ENCODE results near the gene CNTNAP5.

CNTNAP5 gene

GRCh38 chr2:124272261-124272841 lies 247.3 kb downstream of the CNTNAP5 start:
- DNase-seq, result no peak

- no peak for DNase-seq
Observed at GRCh38 chr2:124281541-124281940, 256.5 kb downstream of the CNTNAP5 start.

- DNase-seq, result no peak
Observed at GRCh38 chr2:124283096-124283495, 258.0 kb downstream of the CNTNAP5 start.

DNA sequence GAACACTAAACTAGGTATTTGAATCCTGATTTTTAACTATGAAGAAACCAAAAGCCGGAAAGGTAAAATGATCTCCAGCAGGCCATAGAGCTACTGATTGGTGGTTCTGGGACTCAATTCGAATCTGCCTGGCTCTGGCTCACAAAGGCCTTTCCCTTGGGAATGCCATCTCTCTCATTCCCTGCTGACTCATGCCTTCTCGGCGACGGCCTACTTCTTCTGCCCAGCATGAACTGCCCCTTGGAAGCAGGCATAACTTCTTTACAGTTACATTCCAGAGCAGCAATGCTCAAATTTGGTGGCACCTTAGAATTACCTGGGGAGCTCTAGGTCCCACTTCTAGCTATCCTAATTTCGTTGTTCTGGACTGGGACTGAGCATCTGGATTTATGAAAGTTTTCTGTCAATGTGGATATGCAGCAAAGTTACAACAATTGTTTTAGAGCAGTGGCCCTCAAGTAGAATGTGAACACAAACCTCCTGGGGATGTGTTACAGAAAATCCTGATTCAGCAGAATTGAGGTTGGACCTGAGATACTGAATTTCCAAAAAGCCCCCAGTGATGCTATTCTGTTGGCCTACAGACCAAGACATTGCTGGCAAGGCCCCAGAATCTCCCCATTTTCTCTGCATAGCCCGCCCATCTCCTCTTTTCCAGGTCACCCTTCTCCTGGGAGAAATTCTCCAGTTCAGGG lies 261.1 kb downstream of the CNTNAP5 start:
- no peak for DNase-seq

- DNase-seq, result no peak
Observed at GRCh38 chr2:124289060-124289459, 264.0 kb downstream of the CNTNAP5 start.

DNA sequence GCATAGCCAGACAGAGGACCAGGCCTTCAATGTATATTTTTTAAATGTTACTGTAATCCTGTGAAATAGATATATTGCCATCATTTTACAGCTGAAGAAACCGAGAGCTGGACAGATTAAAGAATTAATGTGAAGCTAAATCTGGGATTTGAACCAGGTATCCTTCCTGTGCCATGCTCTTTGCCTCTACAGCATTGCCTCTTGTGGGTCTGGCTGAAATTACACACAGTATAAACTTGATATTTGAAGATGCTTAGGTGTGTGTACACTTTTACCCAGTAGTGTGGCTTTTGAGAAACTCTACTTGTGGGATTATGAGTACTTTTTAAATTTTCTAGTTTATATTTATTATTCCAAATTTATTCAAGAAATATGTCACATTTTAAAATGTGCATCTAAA lies 264.5 kb downstream of the CNTNAP5 start:
- DNase-seq, result no peak

GRCh38 chr2:124296470-124296869 lies 271.4 kb downstream of the CNTNAP5 start:
- DNase-seq, result no peak

DNA sequence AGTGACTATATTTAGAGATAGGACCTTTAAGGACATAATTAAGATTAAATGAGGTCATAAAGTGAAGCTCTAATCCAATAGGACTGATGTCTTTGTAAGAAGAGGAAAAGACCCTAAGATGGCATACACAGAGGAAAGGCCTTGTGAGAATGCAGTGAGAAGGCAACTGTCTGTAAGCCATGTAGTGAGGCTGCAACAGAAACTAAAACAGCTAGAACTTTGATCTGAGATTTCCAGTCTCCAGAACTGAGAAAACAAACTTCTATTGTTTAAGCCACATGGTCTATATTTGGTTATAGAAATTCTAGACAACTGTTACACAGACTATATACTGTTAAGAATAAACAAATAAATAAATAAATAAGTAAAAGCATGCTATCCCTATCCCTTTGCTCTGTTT lies 276.8 kb downstream of the CNTNAP5 start:
- no peak for DNase-seq

- no peak for DNase-seq
Observed at GRCh38 chr2:124308319-124309062, 283.4 kb downstream of the CNTNAP5 start.

GRCh38 chr2:124309563-124310138 lies 284.6 kb downstream of the CNTNAP5 start:
- no peak for DNase-seq

- DNase-seq, result no peak
Observed at GRCh38 chr2:124310671-124311070, 285.6 kb downstream of the CNTNAP5 start.

- DNase-seq, result no peak
Observed at GRCh38 chr2:124314084-124314483, 289.0 kb downstream of the CNTNAP5 start.

DNA sequence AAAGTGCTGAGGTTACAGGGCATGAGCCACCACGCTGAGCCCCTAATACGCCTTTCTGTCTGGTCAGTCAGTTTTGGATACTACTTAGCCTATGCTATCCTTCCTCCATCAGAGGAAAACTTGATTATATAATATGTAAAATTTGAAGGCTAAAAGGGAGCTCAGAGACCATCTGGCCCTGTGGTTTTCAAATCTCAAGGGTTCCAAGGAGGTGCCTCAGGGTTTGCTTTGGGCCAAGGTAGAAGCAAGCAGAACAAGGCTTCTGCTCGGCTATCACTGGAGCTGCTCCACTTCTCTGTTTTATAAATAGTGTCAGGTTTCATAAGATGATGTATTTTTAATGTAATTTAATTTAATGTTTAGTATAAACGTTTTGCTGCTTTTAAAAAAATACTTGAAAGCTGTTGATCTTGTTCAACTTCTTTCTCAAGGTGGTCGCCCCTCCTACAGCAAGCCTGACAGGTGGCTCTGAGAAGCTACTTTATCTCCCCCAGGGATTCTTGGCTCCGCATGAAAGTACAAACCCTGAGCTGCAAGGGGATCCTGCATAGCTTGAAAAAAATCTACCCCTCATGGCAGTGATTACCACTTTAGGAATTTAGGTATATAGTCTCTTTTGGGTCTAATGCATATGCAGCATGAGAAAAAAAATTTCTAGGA lies 290.3 kb downstream of the CNTNAP5 start:
- no peak for DNase-seq

DNA sequence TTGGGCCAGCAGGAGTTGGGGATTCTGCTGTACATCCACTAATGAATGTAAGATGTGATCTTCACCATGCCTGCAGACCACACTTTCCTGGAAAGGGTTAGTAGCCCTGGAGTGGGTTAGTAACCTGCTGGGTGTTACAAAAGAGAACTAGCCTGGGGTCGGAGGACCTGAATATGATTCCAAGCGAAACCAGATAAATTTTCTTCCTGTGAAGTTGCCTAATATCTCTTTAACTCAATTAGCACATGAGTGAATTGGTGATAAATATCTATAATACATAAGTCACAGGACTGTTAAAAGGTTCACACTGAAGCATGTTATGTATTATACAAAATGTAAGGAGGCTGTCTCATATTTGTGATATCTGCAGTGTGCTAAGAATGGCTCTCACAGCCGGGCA lies 291.0 kb downstream of the CNTNAP5 start:
- DNase-seq, result no peak

DNA sequence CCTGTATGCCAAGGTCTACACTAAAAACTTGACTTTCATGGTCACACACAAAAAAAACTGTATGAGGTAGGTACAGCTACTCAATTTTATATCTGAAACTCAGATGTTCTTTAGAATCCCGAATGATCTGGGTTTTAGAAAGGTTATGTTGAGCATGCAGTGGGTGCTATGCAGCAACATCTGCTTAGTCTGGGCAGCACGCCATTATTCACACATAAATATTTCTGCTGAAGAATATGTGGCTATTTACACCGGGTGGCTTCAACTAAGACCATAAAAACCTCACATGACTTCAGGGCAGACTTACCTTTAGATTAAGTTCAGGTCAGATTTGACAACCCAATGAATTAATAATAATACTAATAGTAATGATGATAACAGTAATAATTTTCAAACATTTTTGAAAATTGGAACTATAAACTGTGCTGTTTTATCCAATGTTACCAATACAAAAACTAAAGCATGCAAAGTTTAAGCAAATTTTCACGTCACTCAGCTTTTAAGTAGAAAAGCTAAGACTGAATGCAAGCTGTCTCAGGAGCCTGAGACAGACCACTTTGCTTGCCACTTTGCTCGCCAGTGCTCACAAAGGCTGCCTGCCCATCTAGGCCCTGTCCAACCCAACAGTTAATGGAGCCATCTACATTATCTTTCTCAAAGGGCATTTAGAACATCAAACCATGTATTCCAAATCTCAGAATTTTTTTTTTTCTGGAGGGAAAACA lies 292.0 kb downstream of the CNTNAP5 start:
- DNase-seq, result no peak

- DNase-seq, result no peak
Observed at GRCh38 chr2:124317628-124318027, 292.5 kb downstream of the CNTNAP5 start.

GRCh38 chr2:124318913-124319312 lies 293.8 kb downstream of the CNTNAP5 start:
- DNase-seq, result no peak

DNA sequence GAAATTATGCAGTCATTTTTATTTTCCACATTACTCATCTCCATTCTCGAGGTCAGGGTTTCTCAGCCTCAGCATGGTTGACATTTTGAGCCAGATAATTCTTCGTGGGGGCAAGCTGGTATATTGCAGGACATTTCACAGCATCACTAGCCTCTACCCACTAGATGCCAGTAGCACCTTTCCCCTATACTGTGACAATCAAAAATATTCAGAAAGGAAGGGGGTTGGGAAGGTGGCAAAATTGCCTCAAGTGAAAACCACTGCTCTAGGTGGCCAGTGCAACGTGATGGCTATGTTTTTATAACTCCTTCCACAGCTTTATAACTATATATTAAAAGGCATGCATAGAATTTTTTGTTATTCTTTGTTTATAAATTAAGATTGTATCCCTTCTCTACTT lies 294.5 kb downstream of the CNTNAP5 start:
- DNase-seq, result no peak

DNA sequence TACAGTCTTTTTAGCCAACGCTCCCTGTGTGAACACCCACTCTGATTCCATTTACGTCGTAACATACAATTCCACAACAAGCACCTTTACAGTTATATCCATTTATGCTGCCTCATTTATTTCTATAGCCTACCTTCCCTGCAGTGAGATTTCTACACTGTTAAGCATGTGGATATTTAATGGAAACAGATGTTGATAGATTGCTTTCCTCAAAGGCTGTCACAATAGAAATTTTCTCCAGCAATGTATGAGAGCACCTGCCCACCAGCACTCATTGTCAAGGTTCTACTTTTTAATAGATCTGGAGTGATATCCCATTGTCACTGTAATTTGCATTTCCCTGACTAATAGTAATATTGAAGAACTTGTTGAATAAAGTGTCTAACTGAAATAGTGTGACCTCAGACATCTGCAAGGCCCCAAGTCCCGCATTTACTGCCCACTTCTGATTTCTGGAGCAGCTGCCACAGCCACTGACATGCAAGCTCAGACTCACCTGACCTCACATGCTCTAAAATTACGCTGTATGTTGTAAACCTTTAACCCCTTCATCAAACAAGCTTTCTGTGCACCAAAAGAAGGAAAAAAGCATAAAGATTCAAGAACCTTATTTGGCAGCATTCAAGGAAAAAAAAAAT lies 295.1 kb downstream of the CNTNAP5 start:
- DNase-seq, result no peak

DNA sequence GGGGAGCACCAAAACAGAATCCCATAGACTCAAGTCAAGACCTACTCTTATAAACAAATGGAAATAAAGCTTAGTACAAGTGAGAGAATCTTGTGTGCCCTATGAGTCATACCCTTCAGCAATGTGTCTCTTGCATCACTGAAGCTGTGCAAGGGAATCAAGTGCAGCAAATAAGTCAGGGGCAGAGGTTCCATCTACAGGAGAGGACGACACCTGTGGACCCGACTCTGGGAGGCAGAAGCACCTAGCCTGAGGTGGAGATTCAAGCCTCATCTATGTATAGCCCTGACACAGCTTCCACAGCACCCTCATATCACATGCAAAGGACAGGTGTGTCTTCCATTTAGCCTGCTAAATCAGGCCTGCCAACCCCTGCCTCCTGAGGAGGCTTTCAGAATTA lies 298.2 kb downstream of the CNTNAP5 start:
- DNase-seq, result no peak

- DNase-seq, result no peak
Observed at GRCh38 chr2:124325667-124326440, 300.8 kb downstream of the CNTNAP5 start.
